Measurements from ENCODE around the gene CD27. TPM values are rescaled to one million over a fixed set of nuclear protein-coding genes. Genes with fewer than 3 reads are reported as not detected.

Gene CD27
- total RNA-seq, 1 donor from 2014 or later: not detected

DNA sequence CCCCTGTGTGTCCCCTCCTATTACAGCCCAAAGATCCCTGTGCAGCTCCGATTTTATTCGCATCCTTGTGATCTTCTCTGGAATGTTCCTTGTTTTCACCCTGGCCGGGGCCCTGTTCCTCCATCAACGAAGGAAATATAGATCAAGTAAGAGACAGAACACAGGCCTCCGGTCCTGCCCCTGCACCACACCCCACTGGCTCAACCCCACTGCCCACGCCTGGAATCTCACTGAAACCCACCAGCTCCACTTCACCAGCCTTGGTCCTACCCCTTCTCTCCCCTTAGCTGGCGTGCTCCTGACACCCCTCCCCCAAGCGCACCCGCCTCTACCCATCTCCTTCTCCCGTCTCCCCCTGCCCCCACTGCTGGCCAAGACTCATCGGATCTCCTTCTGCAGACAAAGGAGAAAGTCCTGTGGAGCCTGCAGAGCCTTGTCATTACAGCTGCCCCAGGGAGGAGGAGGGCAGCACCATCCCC is 6.2 kb downstream of the CD27 start:
- Histone ChIP-seq H3K4me3 (ENCODE audit: low read length in 3 of 3) (peak overlapping the region; percentile 90 to 99 (median 97)), H3K36me3 (ENCODE audit: control insufficient read depth in 3 of 3, insufficient read depth in 3 of 3, low read length in 3 of 3) (peaks cover 19 to 32% (median 21%) of the 10 kb centered on the region in 3 donors), H3K27me3 (ENCODE audit: control insufficient read depth in 3 of 3, insufficient read depth in 3 of 3, low read length in 3 of 3) (no peaks in the 10 kb centered on the region), H3K9ac (ENCODE audit: low read depth in 1 of 3, low read length in 3 of 3) (peak overlapping the region; percentile 94 to 99 (median 94)), H3K4me1 (ENCODE audit: control insufficient read depth in 3 of 3, insufficient read depth in 3 of 3, low read length in 3 of 3) (peaks cover 26 to 37% (median 29%) of the 10 kb centered on the region in 3 donors), H3K9me3 (ENCODE audit: control insufficient read depth in 3 of 3, low read length in 3 of 3) (no peaks in the 10 kb centered on the region), H3K27ac (ENCODE audit: low read depth, low read length) (peak overlapping the region; percentile 96)

DNA sequence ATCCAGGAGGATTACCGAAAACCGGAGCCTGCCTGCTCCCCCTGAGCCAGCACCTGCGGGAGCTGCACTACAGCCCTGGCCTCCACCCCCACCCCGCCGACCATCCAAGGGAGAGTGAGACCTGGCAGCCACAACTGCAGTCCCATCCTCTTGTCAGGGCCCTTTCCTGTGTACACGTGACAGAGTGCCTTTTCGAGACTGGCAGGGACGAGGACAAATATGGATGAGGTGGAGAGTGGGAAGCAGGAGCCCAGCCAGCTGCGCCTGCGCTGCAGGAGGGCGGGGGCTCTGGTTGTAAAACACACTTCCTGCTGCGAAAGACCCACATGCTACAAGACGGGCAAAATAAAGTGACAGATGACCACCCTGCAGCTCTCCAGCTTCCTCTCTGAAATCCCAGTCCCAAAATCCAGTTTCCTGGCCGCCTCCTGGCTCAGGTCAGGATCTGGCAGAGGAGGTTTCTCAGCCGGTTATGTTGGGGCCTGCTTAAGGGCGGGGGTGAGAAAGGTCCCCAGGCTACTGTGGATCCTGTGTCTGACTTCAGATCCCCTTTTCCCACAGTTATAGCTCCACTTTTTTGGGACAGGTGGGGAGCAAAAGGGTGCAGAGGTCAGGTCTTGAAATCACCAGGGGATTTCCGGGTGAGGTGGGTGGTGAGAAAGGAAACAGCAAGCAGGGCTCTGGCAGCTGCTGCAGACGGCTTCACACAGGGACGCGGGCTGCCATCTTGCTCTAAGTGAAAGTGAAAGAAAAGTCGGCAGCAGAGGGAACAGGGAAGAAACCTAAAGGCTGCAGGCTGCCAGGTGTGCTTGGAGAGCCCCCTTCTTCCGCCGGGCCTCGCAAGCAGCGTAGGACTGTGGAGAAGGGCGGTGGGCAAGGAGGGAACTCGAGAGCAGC is 6.8 kb downstream of the CD27 start, which contains the start of gene TAPBPL:
Gene TAPBPL, plus strand, starts transcription at position 695 of the 897 bp plus-strand sequence. CDS start 207 bp downstream, outside the sequence.
- peaks cover 19 to 29% (median 21%) of the 10 kb centered on the region in 3 donors for H3K36me3 ChIP-seq (ENCODE audit: control insufficient read depth in 3 of 3, insufficient read depth in 3 of 3, low read length in 3 of 3)

GRCh38 chr12:6452245-6452943 is 7.6 kb downstream of the CD27 start:
- Histone ChIP-seq H3K4me3 (ENCODE audit: low read length in 3 of 3) (peak overlapping the region; percentile 90 to 99 (median 97)), H3K27ac (ENCODE audit: low read depth, low read length) (peak overlapping the region; percentile 96), H3K36me3 (ENCODE audit: control insufficient read depth in 3 of 3, insufficient read depth in 3 of 3, low read length in 3 of 3) (peaks cover 21 to 36% (median 25%) of the 10 kb centered on the region in 3 donors)

More for the DNA sequence above, 6.8 kb downstream of the CD27 start, which contains the start of gene TAPBPL:
- peak within 1 kb of the TSS; percentile 90 to 99 (median 97) for H3K4me3 ChIP-seq (ENCODE audit: low read length in 3 of 3)
- H3K27me3 ChIP-seq (ENCODE audit: control insufficient read depth in 3 of 3, insufficient read depth in 3 of 3, low read length in 3 of 3): no peaks in the 10 kb centered on the region
- H3K9ac ChIP-seq (ENCODE audit: low read depth in 1 of 3, low read length in 3 of 3): peak within 1 kb of the TSS; percentile 94 to 99 (median 94)
- H3K9me3 ChIP-seq (ENCODE audit: control insufficient read depth in 3 of 3, low read length in 3 of 3): no peaks in the 10 kb centered on the region
- peaks cover 26 to 37% (median 29%) of the 10 kb centered on the region in 3 donors for H3K4me1 ChIP-seq (ENCODE audit: control insufficient read depth in 3 of 3, insufficient read depth in 3 of 3, low read length in 3 of 3)
- H3K27ac ChIP-seq (ENCODE audit: low read depth, low read length): peak within 1 kb of the TSS; percentile 96

GRCh38 chr12:6452944-6453630 is 8.3 kb downstream of the CD27 start:
- peaks cover 24 to 38% (median 28%) of the 10 kb centered on the region in 3 donors for H3K36me3 ChIP-seq (ENCODE audit: control insufficient read depth in 3 of 3, insufficient read depth in 3 of 3, low read length in 3 of 3)
- H3K9me3 ChIP-seq (ENCODE audit: control insufficient read depth in 3 of 3, low read length in 3 of 3): no peaks in the 10 kb centered on the region
- no peaks in the 10 kb centered on the region for H3K27me3 ChIP-seq (ENCODE audit: control insufficient read depth in 3 of 3, insufficient read depth in 3 of 3, low read length in 3 of 3)
- H3K27ac ChIP-seq (ENCODE audit: low read depth, low read length): peak overlapping the region; percentile 96
- H3K4me1 ChIP-seq (ENCODE audit: control insufficient read depth in 3 of 3, insufficient read depth in 3 of 3, low read length in 3 of 3): peaks cover 26 to 37% (median 29%) of the 10 kb centered on the region in 3 donors
- peak overlapping the region; percentile 90 to 99 (median 97) for H3K4me3 ChIP-seq (ENCODE audit: low read length in 3 of 3)
- peak overlapping the region; percentile 94 to 99 (median 94) for H3K9ac ChIP-seq (ENCODE audit: low read depth in 1 of 3, low read length in 3 of 3)

More at GRCh38 chr12:6452245-6452943, 7.6 kb downstream of the CD27 start:
- Histone ChIP-seq H3K9me3 (ENCODE audit: control insufficient read depth in 3 of 3, low read length in 3 of 3) (no peaks in the 10 kb centered on the region), H3K9ac (ENCODE audit: low read depth in 1 of 3, low read length in 3 of 3) (peak overlapping the region; percentile 94 to 99 (median 94)), H3K4me1 (ENCODE audit: control insufficient read depth in 3 of 3, insufficient read depth in 3 of 3, low read length in 3 of 3) (peaks cover 26 to 37% (median 29%) of the 10 kb centered on the region in 3 donors), H3K27me3 (ENCODE audit: control insufficient read depth in 3 of 3, insufficient read depth in 3 of 3, low read length in 3 of 3) (no peaks in the 10 kb centered on the region)

DNA sequence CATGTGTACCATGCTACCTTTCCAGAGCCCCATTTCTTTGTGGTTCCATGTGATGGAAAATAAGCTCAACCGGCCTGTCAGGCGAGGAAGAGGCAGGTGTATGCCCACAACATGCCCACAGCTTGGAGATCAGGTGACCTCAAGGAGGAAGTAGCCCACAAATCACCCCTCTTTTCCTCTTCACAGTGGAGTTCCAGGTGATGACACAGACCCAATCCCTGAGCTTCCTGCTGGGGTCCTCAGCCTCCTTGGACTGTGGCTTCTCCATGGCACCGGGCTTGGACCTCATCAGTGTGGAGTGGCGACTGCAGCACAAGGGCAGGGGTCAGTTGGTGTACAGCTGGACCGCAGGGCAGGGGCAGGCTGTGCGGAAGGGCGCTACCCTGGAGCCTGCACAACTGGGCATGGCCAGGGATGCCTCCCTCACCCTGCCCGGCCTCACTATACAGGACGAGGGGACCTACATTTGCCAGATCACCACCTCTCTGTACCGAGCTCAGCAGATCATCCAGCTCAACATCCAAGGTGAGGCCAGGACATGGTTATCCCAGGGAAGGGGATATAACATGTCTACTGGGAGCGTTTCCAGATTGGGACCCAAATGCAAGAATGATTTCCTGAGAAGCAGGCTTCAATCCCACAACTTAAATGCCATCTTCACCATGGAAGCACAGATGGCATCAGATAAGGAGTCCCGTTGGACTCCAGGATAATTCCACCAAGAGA is 12.6 kb downstream of the CD27 start:
- H3K27ac ChIP-seq (ENCODE audit: low read depth, low read length): no peak overlapping the region
- H3K27me3 ChIP-seq (ENCODE audit: control insufficient read depth in 3 of 3, insufficient read depth in 3 of 3, low read length in 3 of 3): no peaks in the 10 kb centered on the region
- no peak overlapping the region for H3K9ac ChIP-seq (ENCODE audit: low read depth in 1 of 3, low read length in 3 of 3)
- H3K4me3 ChIP-seq (ENCODE audit: low read length in 3 of 3): no peak overlapping the region
- peaks cover 18 to 29% (median 26%) of the 10 kb centered on the region in 3 donors for H3K4me1 ChIP-seq (ENCODE audit: control insufficient read depth in 3 of 3, insufficient read depth in 3 of 3, low read length in 3 of 3)
- peaks cover 55 to 71% (median 56%) of the 10 kb centered on the region in 3 donors for H3K36me3 ChIP-seq (ENCODE audit: control insufficient read depth in 3 of 3, insufficient read depth in 3 of 3, low read length in 3 of 3)
- no peaks in the 10 kb centered on the region for H3K9me3 ChIP-seq (ENCODE audit: control insufficient read depth in 3 of 3, low read length in 3 of 3)

- H3K4me3 ChIP-seq (ENCODE audit: low read length in 3 of 3): no peak overlapping the region
- H3K27ac ChIP-seq (ENCODE audit: low read depth, low read length): no peak overlapping the region
- H3K4me1 ChIP-seq (ENCODE audit: control insufficient read depth in 3 of 3, insufficient read depth in 3 of 3, low read length in 3 of 3): peaks cover 7 to 21% (median 17%) of the 10 kb centered on the region in 3 donors
- no peak overlapping the region for H3K9ac ChIP-seq (ENCODE audit: low read depth in 1 of 3, low read length in 3 of 3)
- H3K27me3 ChIP-seq (ENCODE audit: control insufficient read depth in 3 of 3, insufficient read depth in 3 of 3, low read length in 3 of 3): no peaks in the 10 kb centered on the region
- peaks cover 62 to 78% (median 65%) of the 10 kb centered on the region in 3 donors for H3K36me3 ChIP-seq (ENCODE audit: control insufficient read depth in 3 of 3, insufficient read depth in 3 of 3, low read length in 3 of 3)
- H3K9me3 ChIP-seq (ENCODE audit: control insufficient read depth in 3 of 3, low read length in 3 of 3): no peaks in the 10 kb centered on the region
Measured at GRCh38 chr12:6458281-6459003, 13.7 kb downstream of the CD27 start.

GRCh38 chr12:6459004-6459337 is 14.2 kb downstream of the CD27 start:
- Histone ChIP-seq H3K36me3 (ENCODE audit: control insufficient read depth in 3 of 3, insufficient read depth in 3 of 3, low read length in 3 of 3) (peaks cover 61 to 75% (median 69%) of the 10 kb centered on the region in 3 donors), H3K27me3 (ENCODE audit: control insufficient read depth in 3 of 3, insufficient read depth in 3 of 3, low read length in 3 of 3) (no peaks in the 10 kb centered on the region), H3K9ac (ENCODE audit: low read depth in 1 of 3, low read length in 3 of 3) (no peak overlapping the region), H3K4me3 (ENCODE audit: low read length in 3 of 3) (no peak overlapping the region), H3K27ac (ENCODE audit: low read depth, low read length) (no peak overlapping the region), H3K9me3 (ENCODE audit: control insufficient read depth in 3 of 3, low read length in 3 of 3) (no peaks in the 10 kb centered on the region), H3K4me1 (ENCODE audit: control insufficient read depth in 3 of 3, insufficient read depth in 3 of 3, low read length in 3 of 3) (peaks cover 6 to 20% (median 16%) of the 10 kb centered on the region in 3 donors)

DNA sequence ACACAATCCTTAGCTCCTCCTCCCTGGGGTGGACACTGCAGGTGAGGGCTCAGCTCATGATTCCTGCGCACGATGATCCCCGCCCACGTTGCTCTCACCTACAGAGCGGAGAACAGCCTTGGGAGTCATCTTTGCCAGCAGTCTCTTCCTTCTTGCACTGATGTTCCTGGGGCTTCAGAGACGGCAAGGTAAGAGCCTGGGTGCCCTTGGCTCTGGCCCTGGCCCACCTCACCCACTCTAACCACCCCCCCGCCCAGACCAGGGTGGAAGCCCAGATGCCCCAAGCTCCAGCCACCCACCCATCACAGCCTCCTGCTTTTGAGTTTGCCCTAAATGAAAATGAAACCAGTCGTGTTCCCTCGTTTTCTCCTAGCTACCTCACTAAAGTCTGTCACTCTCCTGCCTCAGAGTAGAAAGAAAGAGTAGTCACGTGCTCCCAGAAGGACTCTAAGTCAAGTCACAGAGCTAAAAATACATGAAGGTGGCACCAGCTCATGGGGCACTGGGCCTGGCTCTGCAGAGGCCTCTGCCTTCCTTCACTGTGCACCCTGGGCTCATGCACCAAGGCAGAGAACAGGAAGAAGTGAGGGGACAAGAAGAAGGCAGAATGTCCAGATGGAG is 16.1 kb downstream of the CD27 start:
- no peak overlapping the region for H3K4me3 ChIP-seq (ENCODE audit: low read length in 3 of 3)
- no peaks in the 10 kb centered on the region for H3K27me3 ChIP-seq (ENCODE audit: control insufficient read depth in 3 of 3, insufficient read depth in 3 of 3, low read length in 3 of 3)
- peak overlapping the region in 2 of 3 donors; percentile 30 to 46 for H3K9ac ChIP-seq (ENCODE audit: low read depth in 1 of 3, low read length in 3 of 3)
- peaks cover 6 to 20% (median 16%) of the 10 kb centered on the region in 3 donors for H3K4me1 ChIP-seq (ENCODE audit: control insufficient read depth in 3 of 3, insufficient read depth in 3 of 3, low read length in 3 of 3)
- peaks cover 67 to 77% (median 75%) of the 10 kb centered on the region in 3 donors for H3K36me3 ChIP-seq (ENCODE audit: control insufficient read depth in 3 of 3, insufficient read depth in 3 of 3, low read length in 3 of 3)
- H3K27ac ChIP-seq (ENCODE audit: low read depth, low read length): peak overlapping the region; percentile 60
- no peaks in the 10 kb centered on the region for H3K9me3 ChIP-seq (ENCODE audit: control insufficient read depth in 3 of 3, low read length in 3 of 3)

Data from skeletal muscle tissue (tissue), 4 donors.